ENCODE results near the gene TOP3B.
"Not testable (repeated sequence)": the region's sequence is repeated elsewhere in the genome, so short reads cannot be mapped to it uniquely, and the experiment has no call there.

TOP3B gene

GRCh38 chr22:21943571-21944448, 38.8 kb downstream of the TOP3B start:
- DNase-seq: no peak

GRCh38 chr22:21942407-21943343, 39.9 kb downstream of the TOP3B start:
- no peak for DNase-seq

- no peak for DNase-seq
Observed at GRCh38 chr22:21941921-21942320, 40.7 kb downstream of the TOP3B start.

GRCh38 chr22:21940521-21940920, 42.1 kb downstream of the TOP3B start:
- DNase-seq: no peak

GRCh38 chr22:21939935-21940334, 42.7 kb downstream of the TOP3B start:
- DNase-seq: not testable (repeated sequence)

GRCh38 chr22:21939461-21939913, 43.1 kb downstream of the TOP3B start:
- no peak for DNase-seq

- no peak for DNase-seq
Observed at GRCh38 chr22:21938906-21939305, 43.7 kb downstream of the TOP3B start.

- DNase-seq: peak; percentile 89
Observed at GRCh38 chr22:21938071-21938822, 44.3 kb downstream of the TOP3B start.

- DNase-seq: no peak
Observed at GRCh38 chr22:21937821-21938070, 44.8 kb downstream of the TOP3B start.

- DNase-seq: no peak
Observed at GRCh38 chr22:21937041-21937820, 45.4 kb downstream of the TOP3B start.

GRCh38 chr22:21936151-21936775, 46.3 kb downstream of the TOP3B start:
- DNase-seq: no peak

- no peak for DNase-seq
Observed at GRCh38 chr22:21933910-21934309, 48.7 kb downstream of the TOP3B start.

GRCh38 chr22:21933413-21933812, 49.2 kb downstream of the TOP3B start:
- DNase-seq: no peak

GRCh38 chr22:21932347-21932746, 50.2 kb downstream of the TOP3B start:
- no peak for DNase-seq

- DNase-seq: no peak
Observed at GRCh38 chr22:21931056-21931455, 51.5 kb downstream of the TOP3B start.

GRCh38 chr22:21929253-21929652, 53.3 kb downstream of the TOP3B start:
- no peak for DNase-seq

GRCh38 chr22:21928048-21928447, 54.5 kb downstream of the TOP3B start:
- no peak for DNase-seq

GRCh38 chr22:21927174-21927823, 55.3 kb downstream of the TOP3B start:
- no peak for DNase-seq

GRCh38 chr22:21926728-21927127, 55.9 kb downstream of the TOP3B start:
- DNase-seq: no peak

- DNase-seq: no peak
Observed at GRCh38 chr22:21923163-21923561, 59.4 kb downstream of the TOP3B start.

Data from effector CD8-positive, alpha-beta T cell (primary cell).